ENCODE results near the gene USP21. TPM values are rescaled to one million over a fixed set of nuclear protein-coding genes. Genes with fewer than 3 reads are reported as not detected.

Gene USP21
- total RNA-seq, 4 donors from 2014 or later: 10.0 to 27.6 (median 14.7) TPM

DNA sequence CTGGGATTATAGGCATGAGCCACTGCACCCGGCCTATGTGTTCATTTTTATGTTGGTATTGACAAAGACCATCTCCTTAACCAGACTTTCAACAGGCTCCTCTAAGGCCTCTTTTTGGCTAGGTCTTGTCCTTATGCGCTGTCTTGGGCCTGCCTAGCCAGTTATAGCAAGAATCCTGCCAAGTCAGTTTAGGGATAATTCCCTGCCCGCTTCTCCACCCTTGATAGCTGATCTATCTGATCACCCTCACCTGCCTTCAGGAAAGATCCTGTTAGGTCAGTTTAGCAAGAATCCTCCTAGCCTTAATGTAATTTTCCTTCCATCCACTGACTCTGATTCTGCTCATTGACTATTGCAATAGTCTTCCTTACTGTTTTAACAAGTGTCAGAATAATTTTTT, 20.4 kb downstream of the USP21 start:
- no peak overlapping the region for H3K27ac ChIP-seq
- H3K27me3 ChIP-seq: no peaks in the 10 kb centered on the region
- peaks cover 5 to 37% (median 15%) of the 10 kb centered on the region in 3 donors for H3K4me1 ChIP-seq
- H3K4me3 ChIP-seq: no peak overlapping the region
- no peaks in the 10 kb centered on the region for H3K9me3 ChIP-seq
- WGBS, 2 donors (ENCODE audit: low coverage in 1 of 2): 97% methylated on average over 3 of the region's 3 CpGs; no CpG with 5 or more reads in 1 of the 2 donors
- H3K36me3 ChIP-seq: peaks cover 0 to 13% of the 10 kb centered on the region in 2 donors
- no peak for ATAC-seq
- TF ChIP-seq POLR2A (IDR thresholded peaks at IDR 0.05) (no peak), EP300 (IDR thresholded peaks at IDR 0.05) (no peak)
- TF ChIP-seq, protein P1, sequence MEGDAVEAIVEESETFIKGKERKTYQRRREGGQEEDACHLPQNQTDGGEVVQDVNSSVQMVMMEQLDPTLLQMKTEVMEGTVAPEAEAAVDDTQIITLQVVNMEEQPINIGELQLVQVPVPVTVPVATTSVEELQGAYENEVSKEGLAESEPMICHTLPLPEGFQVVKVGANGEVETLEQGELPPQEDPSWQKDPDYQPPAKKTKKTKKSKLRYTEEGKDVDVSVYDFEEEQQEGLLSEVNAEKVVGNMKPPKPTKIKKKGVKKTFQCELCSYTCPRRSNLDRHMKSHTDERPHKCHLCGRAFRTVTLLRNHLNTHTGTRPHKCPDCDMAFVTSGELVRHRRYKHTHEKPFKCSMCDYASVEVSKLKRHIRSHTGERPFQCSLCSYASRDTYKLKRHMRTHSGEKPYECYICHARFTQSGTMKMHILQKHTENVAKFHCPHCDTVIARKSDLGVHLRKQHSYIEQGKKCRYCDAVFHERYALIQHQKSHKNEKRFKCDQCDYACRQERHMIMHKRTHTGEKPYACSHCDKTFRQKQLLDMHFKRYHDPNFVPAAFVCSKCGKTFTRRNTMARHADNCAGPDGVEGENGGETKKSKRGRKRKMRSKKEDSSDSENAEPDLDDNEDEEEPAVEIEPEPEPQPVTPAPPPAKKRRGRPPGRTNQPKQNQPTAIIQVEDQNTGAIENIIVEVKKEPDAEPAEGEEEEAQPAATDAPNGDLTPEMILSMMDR (IDR thresholded peaks at IDR 0.05): no peak

DNA sequence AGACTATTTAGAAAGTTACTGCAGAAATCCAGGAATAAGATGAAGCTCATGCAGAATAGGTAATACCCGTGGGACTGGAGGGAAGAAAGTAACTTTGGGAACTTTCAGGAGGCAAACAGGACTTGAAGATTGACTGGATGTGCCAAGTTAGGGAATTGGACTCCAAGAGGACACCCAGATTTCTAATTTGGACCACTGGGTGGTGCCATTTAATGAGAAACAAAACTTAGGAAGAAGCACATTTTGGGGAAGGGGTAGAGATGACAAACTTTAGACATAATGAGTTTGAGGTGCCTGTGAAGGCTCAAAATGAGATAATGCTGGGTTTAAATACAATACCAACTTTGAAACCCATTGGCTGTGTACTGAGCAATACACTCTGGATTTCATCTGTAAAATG, 21.3 kb downstream of the USP21 start:
- TF ChIP-seq POLR2AphosphoS5 (IDR thresholded peaks at IDR 0.05) (no peak), POLR2A (IDR thresholded peaks at IDR 0.05) (no peak), EP300 (IDR thresholded peaks at IDR 0.05) (no peak)
- TF ChIP-seq, protein P1 (IDR thresholded peaks at IDR 0.05): peak in 1 of 4 experiments; percentile 15
- ATAC-seq: no peak
- Histone ChIP-seq H3K27ac (no peak overlapping the region), H3K27me3 (no peaks in the 10 kb centered on the region), H3K36me3 (peaks cover 0 to 4% of the 10 kb centered on the region in 2 donors), H3K9me3 (no peaks in the 10 kb centered on the region), H3K4me3 (no peak overlapping the region), H3K4me1 (peaks cover 5 to 37% (median 15%) of the 10 kb centered on the region in 3 donors)
- WGBS, 2 donors (ENCODE audit: low coverage in 1 of 2): 44 to 78% methylated on average over 1 of the region's 1 CpG

DNA sequence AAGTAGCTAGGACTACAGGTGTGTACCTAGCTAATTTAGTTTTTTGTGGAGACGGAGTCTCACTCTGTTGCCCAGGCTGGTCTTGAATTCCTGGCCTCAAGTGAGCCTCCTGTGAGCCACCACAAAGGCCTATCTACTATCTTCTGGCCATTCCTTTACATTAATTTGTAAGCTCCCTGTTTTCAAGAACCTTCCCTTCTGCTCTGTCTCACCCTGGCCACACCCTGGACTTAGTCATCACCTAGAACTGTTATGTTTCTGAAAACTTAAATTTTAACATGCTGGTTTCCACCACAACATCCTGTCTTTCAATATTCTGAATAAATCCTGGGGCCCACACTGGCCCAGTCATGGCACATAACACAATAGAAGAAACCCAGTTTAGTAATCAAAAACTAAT, 22.9 kb downstream of the USP21 start:
- H3K9me3 ChIP-seq: no peaks in the 10 kb centered on the region
- peak overlapping the region in 2 of 4 donors; percentile 8 to 38 for H3K27ac ChIP-seq
- TF ChIP-seq POLR2A (IDR thresholded peaks at IDR 0.05): no peak
- no peak for TF ChIP-seq EP300 (IDR thresholded peaks at IDR 0.05)
- no peak for TF ChIP-seq POLR2AphosphoS5 (IDR thresholded peaks at IDR 0.05)
- TF ChIP-seq, protein P1 (IDR thresholded peaks at IDR 0.05): no peak
- ATAC-seq: no peak
- no peak overlapping the region for H3K4me3 ChIP-seq
- peaks cover 0 to 25% (median 5%) of the 10 kb centered on the region in 3 donors for H3K4me1 ChIP-seq
- H3K36me3 ChIP-seq: no peaks in the 10 kb centered on the region
- 100% methylated on average over 1 of the region's 1 CpG; no CpG with 5 or more reads in 1 of the 2 donors for WGBS, 2 donors (ENCODE audit: low coverage in 1 of 2)
- no peaks in the 10 kb centered on the region for H3K27me3 ChIP-seq

- H3K4me3 ChIP-seq: no peak overlapping the region
- no peak for TF ChIP-seq EP300 (IDR thresholded peaks at IDR 0.05)
- TF ChIP-seq, protein P1 (IDR thresholded peaks at IDR 0.05): no peak
- no peaks in the 10 kb centered on the region for H3K9me3 ChIP-seq
- 16 to 28% methylated on average over 3 of the region's 3 CpGs for WGBS, 2 donors (ENCODE audit: low coverage in 1 of 2)
- peak overlapping the region in 3 of 4 donors; percentile 55 to 78 (median 72) for H3K27ac ChIP-seq
- H3K4me1 ChIP-seq: peaks cover 0 to 14% (median 0%) of the 10 kb centered on the region in 3 donors
- ATAC-seq: peak; percentile 88
- H3K27me3 ChIP-seq: no peaks in the 10 kb centered on the region
- no peaks in the 10 kb centered on the region for H3K36me3 ChIP-seq
These were observed 26.0 kb downstream of the USP21 start for GRCh38 chr1:161185282-161185682.

DNA sequence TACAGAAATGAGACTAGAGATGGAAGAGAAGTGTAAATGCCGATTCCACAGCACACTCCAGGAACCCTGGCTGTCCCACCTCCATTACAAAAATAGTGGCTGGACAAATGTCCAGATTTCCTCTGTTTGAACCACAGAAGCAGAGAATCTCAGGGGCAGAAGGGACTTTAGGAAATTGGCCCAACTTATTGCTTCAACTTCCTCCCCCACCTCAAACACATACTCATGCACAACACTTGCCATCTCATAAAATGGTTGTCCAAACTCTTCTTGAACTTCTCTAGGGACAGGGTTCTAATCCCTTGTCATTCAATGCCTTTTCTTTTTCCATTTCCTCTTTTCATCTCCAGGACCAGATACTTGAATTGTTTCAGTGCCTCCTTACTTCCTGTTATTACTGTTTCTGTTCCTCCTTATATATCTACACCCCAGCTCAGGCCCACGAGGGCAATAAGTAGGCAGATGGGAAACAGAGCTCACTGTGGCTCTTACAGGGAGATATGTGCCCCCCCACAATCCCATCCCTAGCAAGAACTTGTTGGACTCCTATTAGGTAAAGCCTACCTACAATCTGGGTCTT, 26.5 kb downstream of the USP21 start:
- H3K27me3 ChIP-seq: peaks cover 2% of the 10 kb centered on the region
- TF ChIP-seq POLR2A (IDR thresholded peaks at IDR 0.05): no peak
- no peak for TF ChIP-seq EP300 (IDR thresholded peaks at IDR 0.05)
- TF ChIP-seq, protein P1 (IDR thresholded peaks at IDR 0.05): no peak
- no peak for TF ChIP-seq POLR2AphosphoS5 (IDR thresholded peaks at IDR 0.05)
- peak overlapping the region in 3 of 4 donors; percentile 55 to 78 (median 72) for H3K27ac ChIP-seq
- ATAC-seq: peak; percentile 23
- H3K4me1 ChIP-seq: peaks cover 0 to 16% (median 0%) of the 10 kb centered on the region in 3 donors
- WGBS, 2 donors (ENCODE audit: low coverage in 1 of 2): 23 to 56% methylated on average over 1 to 2 of the region's 2 CpGs
- H3K9me3 ChIP-seq: no peaks in the 10 kb centered on the region
- peaks cover 0 to 2% of the 10 kb centered on the region in 2 donors for H3K36me3 ChIP-seq
- H3K4me3 ChIP-seq: no peak overlapping the region
